ENCODE data around the gene SLC5A4. TPM values are rescaled to one million over a fixed set of nuclear protein-coding genes. Genes with fewer than 3 reads are reported as not detected.

The SLC5A4 gene
- polyA plus RNA-seq, 1 experiment = not detected

DNA sequence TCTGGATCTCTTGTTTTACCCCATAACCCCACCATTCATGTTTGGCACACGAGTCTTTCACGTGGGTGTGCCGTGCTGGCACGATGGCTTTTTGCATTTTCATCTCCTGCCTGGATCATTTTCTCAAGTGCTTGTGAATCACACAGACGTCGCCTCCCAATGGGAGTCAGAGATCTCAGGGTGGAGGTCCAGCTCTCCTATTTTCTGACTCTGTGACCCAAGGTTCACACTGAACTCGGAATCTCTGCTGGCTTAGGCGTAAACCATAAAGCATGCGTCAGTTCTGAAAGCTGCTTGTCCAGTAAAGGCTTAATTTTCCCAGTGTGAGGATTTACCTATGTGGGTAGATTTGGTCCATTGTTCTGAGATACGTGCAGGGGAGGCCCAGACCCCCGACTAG is 80.0 kb downstream of the SLC5A4 start:
- TF ChIP-seq, protein P1, sequence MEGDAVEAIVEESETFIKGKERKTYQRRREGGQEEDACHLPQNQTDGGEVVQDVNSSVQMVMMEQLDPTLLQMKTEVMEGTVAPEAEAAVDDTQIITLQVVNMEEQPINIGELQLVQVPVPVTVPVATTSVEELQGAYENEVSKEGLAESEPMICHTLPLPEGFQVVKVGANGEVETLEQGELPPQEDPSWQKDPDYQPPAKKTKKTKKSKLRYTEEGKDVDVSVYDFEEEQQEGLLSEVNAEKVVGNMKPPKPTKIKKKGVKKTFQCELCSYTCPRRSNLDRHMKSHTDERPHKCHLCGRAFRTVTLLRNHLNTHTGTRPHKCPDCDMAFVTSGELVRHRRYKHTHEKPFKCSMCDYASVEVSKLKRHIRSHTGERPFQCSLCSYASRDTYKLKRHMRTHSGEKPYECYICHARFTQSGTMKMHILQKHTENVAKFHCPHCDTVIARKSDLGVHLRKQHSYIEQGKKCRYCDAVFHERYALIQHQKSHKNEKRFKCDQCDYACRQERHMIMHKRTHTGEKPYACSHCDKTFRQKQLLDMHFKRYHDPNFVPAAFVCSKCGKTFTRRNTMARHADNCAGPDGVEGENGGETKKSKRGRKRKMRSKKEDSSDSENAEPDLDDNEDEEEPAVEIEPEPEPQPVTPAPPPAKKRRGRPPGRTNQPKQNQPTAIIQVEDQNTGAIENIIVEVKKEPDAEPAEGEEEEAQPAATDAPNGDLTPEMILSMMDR (IDR thresholded peaks at IDR 0.05; ENCODE audit: low read depth, low read length) = no peak
- H3K9me3 ChIP-seq (ENCODE audit: control insufficient read depth, insufficient read depth, low read length) = no peaks in the 10 kb centered on the region; the same call in 1 of the 2 replicates
- ChIA-PET POLR2A (no interaction called here), CTCF (no interaction called here)
- no peaks in the 10 kb centered on the region for H3K27me3 ChIP-seq (ENCODE audit: control insufficient read depth, insufficient read depth, low read length)
- no peak overlapping the region for H3K4me3 ChIP-seq (ENCODE audit: low read depth, low read length)
- H3K27ac ChIP-seq (ENCODE audit: low read depth, low read length) = no peak overlapping the region
- DNase-seq (ENCODE audit: low read depth, low spot score) = no peak

Small RNA genes lying within 50 kb of the gene (small RNA-seq; reads per million reads assigned to genes)
- not detected for gene RF02171 (ENCODE audit: insufficient read length, low read depth)

Other genes with a start within 250 kb of the SLC5A4 start
- gene SLC5A1, start 212.1 kb downstream of the SLC5A4 start, polyA plus RNA-seq (2011; rRNA removed) = not detected in 2 replicates
- gene C22orf42, start 96.0 kb downstream of the SLC5A4 start, polyA plus RNA-seq (2011; rRNA removed) = not detected in 2 replicates
- not detected in 2 replicates for gene RFPL2, start 50.3 kb downstream of the SLC5A4 start, polyA plus RNA-seq (2011; rRNA removed)
- not detected in 2 replicates for gene RFPL3, start 102.5 kb upstream of the SLC5A4 start, polyA plus RNA-seq (2011; rRNA removed)
- 155 and 179 TPM in 2 replicates for gene RTCB, start 156.9 kb upstream of the SLC5A4 start, polyA plus RNA-seq (2011; rRNA removed)
- not detected in 2 replicates for gene BPIFC, start 209.1 kb upstream of the SLC5A4 start, polyA plus RNA-seq (2011; rRNA removed)
- 144 and 156 TPM in 2 replicates for gene FBXO7, start 219.5 kb upstream of the SLC5A4 start, polyA plus RNA-seq (2011; rRNA removed)

Measured in AG04450 (cell line).